Dedifferentiated amniotic fluid mesenchymal stem cell (primary cell): ENCODE results near the gene HOXC12.

Source experiments
- DNase-seq: peaks from one replicate; pipeline ENCODE4 v3.0.0-alpha.2; 2016; ENCODE audit errors: extremely low spot score

Gene HOXC12

GRCh38 chr12:53940443-53941014, 14.2 kb upstream of the HOXC12 start:
- DNase-seq: no peak

- no peak for DNase-seq
These were observed 13.5 kb upstream of the HOXC12 start for GRCh38 chr12:53941187-53941586.

- DNase-seq: no peak
These were observed 13.0 kb upstream of the HOXC12 start for GRCh38 chr12:53941750-53942149.

- no peak for DNase-seq
These were observed 12.2 kb upstream of the HOXC12 start for GRCh38 chr12:53942467-53942997.

- DNase-seq: no peak
These were observed 10.5 kb upstream of the HOXC12 start for GRCh38 chr12:53944209-53944608.

- no peak for DNase-seq
These were observed 9.5 kb upstream of the HOXC12 start for GRCh38 chr12:53944907-53945847.

- DNase-seq: no peak
These were observed 7.0 kb upstream of the HOXC12 start for GRCh38 chr12:53947743-53948142.

- DNase-seq: no peak
These were observed 5.8 kb upstream of the HOXC12 start for GRCh38 chr12:53948650-53949593.

GRCh38 chr12:53949631-53950436, 4.9 kb upstream of the HOXC12 start:
- no peak for DNase-seq

GRCh38 chr12:53950437-53950773, 4.3 kb upstream of the HOXC12 start:
- no peak for DNase-seq

GRCh38 chr12:53950789-53951576, 3.7 kb upstream of the HOXC12 start:
- no peak for DNase-seq

- DNase-seq: no peak
These were observed 2.9 kb upstream of the HOXC12 start for GRCh38 chr12:53951577-53952334.

GRCh38 chr12:53952335-53952694, 2.4 kb upstream of the HOXC12 start:
- no peak for DNase-seq

GRCh38 chr12:53952871-53953734, 1.6 kb upstream of the HOXC12 start:
- no peak for DNase-seq

- no peak for DNase-seq
These were observed 641 bp upstream of the HOXC12 start for GRCh38 chr12:53953831-53954693.

GRCh38 chr12:53955036-53955775, 503 bp downstream of the HOXC12 start:
- DNase-seq: no peak

GRCh38 chr12:53955776-53956250, 1.1 kb downstream of the HOXC12 start:
- DNase-seq: no peak
